Nephron progenitor cell (in vitro differentiated cells): ENCODE data around the gene FBXO45.
"Not testable (repeated sequence)": the region's sequence is repeated elsewhere in the genome, so short reads cannot be mapped to it uniquely, and the experiment has no call there.

Experiments
- DNase-seq: peaks from one replicate; pipeline ENCODE4 v3.0.0; 2021
- H3K27ac Mint-ChIP-seq: 2 replicates; pipeline ENCODE4 v1.8.0; 2021; ENCODE audit warnings: mild to moderate bottlenecking, moderate library complexity, mixed read lengths
- H3K27me3 Mint-ChIP-seq: 2 replicates; pipeline ENCODE4 v1.8.0; 2021; ENCODE audit warnings: mild to moderate bottlenecking, low read depth, mixed read lengths; ENCODE audit not compliant: poor library complexity
- H3K36me3 Mint-ChIP-seq: 2 replicates; pipeline ENCODE4 v1.8.0; 2021; ENCODE audit warnings: low read depth, mixed read lengths
- H3K4me1 Mint-ChIP-seq: 2 replicates; pipeline ENCODE4 v1.8.0; 2021; ENCODE audit warnings: mixed read lengths
- H3K4me3 Mint-ChIP-seq: 2 replicates; pipeline ENCODE4 v1.8.0; 2021; ENCODE audit warnings: mild to moderate bottlenecking, moderate library complexity, mixed read lengths
- H3K9me3 Mint-ChIP-seq: 2 replicates; pipeline ENCODE4 v1.8.0; 2021; ENCODE audit warnings: mild to moderate bottlenecking, moderate library complexity, mixed read lengths
- CTCF ChIP-seq: fragments of 200-600 bp; sonication (generic); IDR thresholded peaks from 2 replicates; pipeline ENCODE4 v1.5.0; 2021; ENCODE audit warnings: antibody characterized with exemption

The FBXO45 gene

GRCh38 chr3:196563721-196564225 lies 4.7 kb upstream of the FBXO45 start:
- no peaks in the 10 kb centered on the region for H3K9me3 Mint-ChIP-seq

GRCh38 chr3:196569003-196569516 lies 600 bp downstream of the FBXO45 start:
- H3K36me3 Mint-ChIP-seq: no peaks in the 10 kb centered on the region
- no peaks in the 10 kb centered on the region for H3K9me3 Mint-ChIP-seq
- peak overlapping the region; percentile 70 for H3K27ac Mint-ChIP-seq
- peak overlapping the region; percentile 98 for H3K4me3 Mint-ChIP-seq
- DNase-seq: no peak
- peaks cover 4% of the 10 kb centered on the region for H3K27me3 Mint-ChIP-seq
- TF ChIP-seq CTCF: no peak
- H3K4me1 Mint-ChIP-seq: peaks cover 26% of the 10 kb centered on the region

More at GRCh38 chr3:196563721-196564225, 4.7 kb upstream of the FBXO45 start:
- H3K36me3 Mint-ChIP-seq: peaks cover 10% of the 10 kb centered on the region
- peaks cover 14% of the 10 kb centered on the region for H3K4me1 Mint-ChIP-seq
- no peak overlapping the region for H3K27ac Mint-ChIP-seq
- no peak for DNase-seq
- TF ChIP-seq CTCF: no peak
- H3K4me3 Mint-ChIP-seq: no peak overlapping the region
- H3K27me3 Mint-ChIP-seq: peaks cover 4% of the 10 kb centered on the region

GRCh38 chr3:196570332-196570731 lies 1.9 kb downstream of the FBXO45 start:
- H3K4me3 Mint-ChIP-seq: peak overlapping the region; percentile 98
- not testable (repeated sequence) for H3K27me3 Mint-ChIP-seq, H3K36me3 Mint-ChIP-seq, DNase-seq, H3K27ac Mint-ChIP-seq, H3K9me3 Mint-ChIP-seq
- peaks cover 32% of the 10 kb centered on the region for H3K4me1 Mint-ChIP-seq

- Mint-ChIP-seq H3K36me3 (no peaks in the 10 kb centered on the region), H3K4me3 (no peak overlapping the region), H3K27ac (no peak overlapping the region), H3K9me3 (no peaks in the 10 kb centered on the region), H3K27me3 (peaks cover 4% of the 10 kb centered on the region), H3K4me1 (peaks cover 25% of the 10 kb centered on the region)
- DNase-seq: no peak
- no peak for TF ChIP-seq CTCF
Measured at GRCh38 chr3:196572389-196572788, 3.9 kb downstream of the FBXO45 start.

DNA sequence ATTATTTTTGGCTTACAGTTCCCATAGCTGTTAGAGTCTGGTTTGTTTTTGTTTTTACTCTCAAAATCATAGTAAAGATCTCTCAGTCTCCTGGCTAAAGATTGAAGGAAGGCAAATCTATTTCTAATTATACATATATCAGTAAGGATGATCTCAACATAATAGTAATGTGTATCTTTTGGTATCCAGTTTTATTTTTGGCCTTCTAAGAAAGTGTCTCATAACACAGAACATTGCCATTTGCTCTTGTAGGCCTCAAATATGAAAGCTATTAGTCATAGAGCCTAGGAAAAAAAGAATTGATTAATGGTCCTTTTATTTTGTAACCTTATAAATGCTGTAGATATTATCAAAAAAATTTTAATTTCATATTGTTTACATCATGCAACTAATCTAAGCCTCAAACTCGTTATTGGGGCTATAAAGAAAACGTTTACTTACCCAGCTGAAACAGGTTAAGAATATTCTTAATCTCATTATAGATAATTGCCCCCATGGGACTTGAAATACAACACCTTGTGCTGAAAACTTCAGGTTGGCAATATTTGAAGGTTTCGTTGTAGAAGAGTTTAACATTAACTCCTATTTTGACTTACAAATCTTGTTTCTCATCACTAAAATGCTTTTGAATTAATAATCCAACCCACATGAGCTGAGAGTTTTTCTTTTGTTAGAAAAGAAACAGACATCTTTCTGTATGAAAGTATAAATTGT lies 16.7 kb downstream of the FBXO45 start:
- peaks cover 9% of the 10 kb centered on the region for H3K4me1 Mint-ChIP-seq
- peaks cover 42% of the 10 kb centered on the region for H3K36me3 Mint-ChIP-seq
- H3K9me3 Mint-ChIP-seq: no peaks in the 10 kb centered on the region
- no peak for TF ChIP-seq CTCF
- no peaks in the 10 kb centered on the region for H3K27me3 Mint-ChIP-seq
- DNase-seq: no peak
- no peak overlapping the region for H3K4me3 Mint-ChIP-seq
- no peak overlapping the region for H3K27ac Mint-ChIP-seq

DNA sequence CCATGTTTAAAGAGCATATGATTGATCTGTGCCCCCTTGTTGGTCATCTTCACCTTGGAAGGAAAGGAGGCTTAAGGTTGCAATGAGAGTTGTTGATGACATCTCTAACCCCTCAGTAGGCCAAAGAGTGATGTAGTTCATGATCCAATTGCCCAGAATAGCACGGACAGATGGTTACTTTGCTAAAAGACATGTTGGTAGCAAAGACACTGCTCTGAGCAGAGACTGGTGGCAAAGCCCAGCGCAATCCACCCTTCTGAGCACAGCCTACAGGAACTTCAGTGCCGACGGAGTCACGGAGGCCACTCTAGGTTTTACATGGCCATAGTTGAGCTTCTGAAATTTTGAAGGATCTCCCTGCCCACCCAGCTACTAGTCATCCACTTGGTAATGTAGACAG lies 21.8 kb downstream of the FBXO45 start:
- peaks cover 9% of the 10 kb centered on the region for H3K27me3 Mint-ChIP-seq
- no peak for TF ChIP-seq CTCF
- H3K27ac Mint-ChIP-seq: no peak overlapping the region
- H3K9me3 Mint-ChIP-seq: no peaks in the 10 kb centered on the region
- no peak for DNase-seq
- peaks cover 8% of the 10 kb centered on the region for H3K36me3 Mint-ChIP-seq
- H3K4me1 Mint-ChIP-seq: peaks cover 9% of the 10 kb centered on the region
- H3K4me3 Mint-ChIP-seq: no peak overlapping the region
